K562 (cell line): ENCODE measurements around the gene PRPF38A. TPM values are rescaled to one million over a fixed set of nuclear protein-coding genes. Genes with fewer than 3 reads are reported as not detected.

Source experiments
- ATAC-seq: fragments of 200-7000 bp; cut with Tn5 transposase; 3 replicates; pipeline ENCODE4 v1.9.1; 2020; ENCODE audit warnings: moderate library complexity
- BruUV-seq: library from RNA; stranded (reverse); fragments of 400-500 nt; replicated peaks from 2 replicates; lab custom pipeline; 2021; lab: Mats Ljungman, UMichigan
- CTCF ChIA-PET: fragments of 300-600 bp; formaldehyde crosslinking; extraction: SDS; loops from one replicate; lab custom pipeline; 2021; ENCODE audit warnings: low intra/inter-chr PET ratio; lab: Yijun Ruan, JAX
- POLR2A ChIA-PET: fragments of 300-600, 350-650 bp; sonication (Branson Sonifier 250); formaldehyde crosslinking; extraction: SDS; loops from one replicate; lab custom pipeline; 2021; ENCODE audit warnings: antibody characterized with exemption, inconsistent platforms; lab: Yijun Ruan, JAX
- DNase-seq, 4 experiments: peaks; one replicate each; pipeline versions ENCODE4 v3.0.0 to v3.0.0-alpha.2; 2011 to 2018; ENCODE audit warnings: low spot score in 3 of 4, mixed read lengths in 3 of 4; ENCODE audit errors: extremely low read depth in 1 of 4
- FAIRE-seq: peaks from 2 replicates; lab custom pipeline; 2011; peaks lifted over from hg19 to GRCh38; lab: Jason Lieb, UNC
- H2AFZ ChIP-seq: 2 replicates; pipeline ENCODE4 v1.6.0; 2011; ENCODE audit warnings: low read depth, low read length, control low read depth, inconsistent platforms
- H3K27ac ChIP-seq: fragments of 200-600 bp; 3 replicates; pipeline ENCODE4 v1.8.0; 2011; ENCODE audit warnings: low read depth, mild to moderate bottlenecking, control low read depth, inconsistent platforms, low read length, moderate library complexity, mixed read lengths; ENCODE audit errors: extremely low read depth
- H3K27me3 ChIP-seq, 2 experiments: fragments of 300-600 bp in 1 of 2; 2 replicates in 1 of 2; 3 replicates in 1 of 2; pipeline versions ENCODE4 v1.6.0 to v1.8.0; 2011; ENCODE audit warnings: inconsistent platforms in 2 of 2, low read length in 2 of 2, mild to moderate bottlenecking in 1 of 2, mixed read lengths in 1 of 2, moderate library complexity in 1 of 2; ENCODE audit not compliant: control insufficient read depth in 2 of 2, insufficient read depth in 2 of 2
- H3K36me3 ChIP-seq: fragments of 300-600 bp; 3 replicates; pipeline ENCODE4 v1.8.0; 2011; ENCODE audit warnings: mild to moderate bottlenecking, low read length, inconsistent platforms; ENCODE audit not compliant: control insufficient read depth, insufficient read depth
- H3K4me1 ChIP-seq, 2 experiments: fragments of 200-600 bp in 1 of 2; replicated peaks in 1 of 2; 2 replicates in 1 of 2; 3 replicates in 1 of 2; pipeline versions ENCODE4 v1.5.1 to v1.8.0; 2011; ENCODE audit warnings: inconsistent platforms in 2 of 2, low read length in 2 of 2, mild to moderate bottlenecking in 1 of 2, mixed read lengths in 1 of 2, moderate library complexity in 1 of 2; ENCODE audit not compliant: control insufficient read depth in 2 of 2, insufficient read depth in 2 of 2
- H3K4me2 ChIP-seq: 2 replicates; pipeline ENCODE4 v1.6.1; 2011; ENCODE audit warnings: low read length, control low read depth, inconsistent platforms, mixed read lengths; ENCODE audit not compliant: insufficient read depth
- H3K4me3 ChIP-seq: fragments of 200-600 bp; sonication (generic), shearing (Covaris generic); 2 replicates; pipeline ENCODE4 v1.5.1; 2016; ENCODE audit warnings: control low read depth, inconsistent platforms
- H3K79me2 ChIP-seq: fragments of 200-600 bp; 3 replicates; pipeline ENCODE4 v1.8.0; 2011; ENCODE audit warnings: low read length, inconsistent platforms; ENCODE audit not compliant: control insufficient read depth, insufficient read depth
- H3K9ac ChIP-seq, 2 experiments: 2 replicates each; pipeline versions ENCODE4 v1.6.0 to v1.6.1; 2011; ENCODE audit warnings: low read depth in 2 of 2, low read length in 2 of 2, control low read depth in 1 of 2, inconsistent platforms in 1 of 2, mild to moderate bottlenecking in 1 of 2, mixed read lengths in 1 of 2; ENCODE audit not compliant: insufficient read depth in 1 of 2
- H3K9me1 ChIP-seq: one replicate; pipeline ENCODE4 v1.6.0; 2011; ENCODE audit warnings: inconsistent platforms, mild to moderate bottlenecking, low read length, moderate library complexity; ENCODE audit not compliant: control insufficient read depth, insufficient read depth
- H3K9me3 ChIP-seq: replicated peaks from 2 replicates; pipeline ENCODE4 v1.5.1; 2011; ENCODE audit warnings: low read depth, low read length, inconsistent platforms; ENCODE audit not compliant: control insufficient read depth, insufficient read depth
- H4K20me1 ChIP-seq: replicated peaks from 2 replicates; pipeline ENCODE4 v1.6.1; 2011; ENCODE audit warnings: low read length, inconsistent platforms, mixed read lengths; ENCODE audit not compliant: control insufficient read depth, insufficient read depth
- BCOR ChIP-seq: fragments of 450-650 bp; IDR thresholded peaks from 2 replicates; pipeline ENCODE4 v1.6.1; 2016
- FOXP4 ChIP-seq: sonication (generic); formaldehyde crosslinking; IDR thresholded peaks from 2 replicates; pipeline ENCODE4 v1.8.0; 2022; ENCODE audit warnings: mild to moderate bottlenecking, missing genetic modification reagents, borderline replicate concordance
- ILF3 ChIP-seq: fragments of 450-650 bp; IDR thresholded peaks from 2 replicates; pipeline ENCODE4 v1.6.1; 2018; ENCODE audit warnings: antibody characterized with exemption, mild to moderate bottlenecking, moderate library complexity, borderline replicate concordance
- KAT7 ChIP-seq: sonication (generic); formaldehyde crosslinking; IDR thresholded peaks from 2 replicates; pipeline ENCODE4 v1.8.0; 2022; ENCODE audit warnings: missing genetic modification reagents, mild to moderate bottlenecking, borderline replicate concordance
- NKRF ChIP-seq: fragments of 450-650 bp; IDR thresholded peaks from 2 replicates; pipeline ENCODE4 v1.6.1; 2016; ENCODE audit warnings: borderline replicate concordance
- NR1H2 ChIP-seq: sonication (generic); formaldehyde crosslinking; IDR thresholded peaks from 2 replicates; pipeline ENCODE4 v1.4.0; 2020; ENCODE audit warnings: mild to moderate bottlenecking, missing genetic modification reagents
- POU5F1 ChIP-seq: fragments of 150-350 bp; IDR thresholded peaks from 2 replicates; pipeline ENCODE4 v1.6.1; 2014; ENCODE audit warnings: borderline replicate concordance, low read length, low read depth, mild to moderate bottlenecking; ENCODE audit not compliant: partially characterized antibody
- TAF9B ChIP-seq: fragments of 450-650 bp; IDR thresholded peaks from 2 replicates; pipeline ENCODE4 v1.6.1; 2018; ENCODE audit warnings: mild to moderate bottlenecking; ENCODE audit not compliant: partially characterized antibody
- ZBTB49 ChIP-seq: sonication (generic); formaldehyde crosslinking; IDR thresholded peaks from 2 replicates; pipeline ENCODE4 v1.8.0; 2022; ENCODE audit warnings: missing genetic modification reagents, mild to moderate bottlenecking, borderline replicate concordance
- ZNF124 ChIP-seq: sonication (generic); formaldehyde crosslinking; IDR thresholded peaks from 2 replicates; pipeline ENCODE4 v1.8.1; 2022; ENCODE audit warnings: missing genetic modification reagents
- ZNF507 ChIP-seq: conservative IDR thresholded peaks from 2 replicates; pipeline ENCODE4 v1.6.1; 2017; ENCODE audit warnings: missing genetic modification characterization, missing compliant biosample characterization
- WGBS: fragments of 100-300 bp; shearing (Covaris generic); methylation state at CpG from one replicate; pipeline ENCODE4 v1.1.6; 2016; ENCODE audit warnings: low coverage, mixed read lengths; ENCODE audit not compliant: insufficient coverage; ENCODE audit errors: missing lambda C conversion rate; 5-methylcytosine and 5-hydroxymethylcytosine counted together
- in situ Hi-C: fragments of 300-500 bp; cut with MboI; formaldehyde crosslinking; loops from 4 replicates; pipeline ENCODE4 v1.15.0; 2018; ENCODE audit warnings: inconsistent platforms, mixed read lengths
- intact Hi-C: fragments of 100-400 bp; cut with micrococcal nuclease; formaldehyde crosslinking; loops from 2 replicates; pipeline ENCODE4 v1.14.2; 2022
- polyA plus RNA-seq, 8 experiments: library from polyadenylated mRNA; depleted of rRNA in 4 of 8; stranded (reverse) in 5 of 8; unstranded in 3 of 8; fragments of >200 nt; fragmentation: Nextera tagmentation in 2 of 8; fragmentation: Illumina TruSeq in 1 of 8; extraction: Ambion mirVana in 2 of 8; extraction: Trizol in 1 of 8; gene quantifications; 2 replicates each; pipeline versions ENCODE4 v1.2.1 to v1.2.3, GENCODE V29; 2011 to 2014; ENCODE audit warnings: inconsistent platforms in 1 of 8, missing spikeins in 1 of 8
- total RNA-seq, 7 experiments: library from RNA; depleted of rRNA in 6 of 7; stranded (reverse); fragments of >200 nt in 6 of 7; fragmentation: Illumina TruSeq in 2 of 7; extraction: Trizol in 2 of 7; gene quantifications; 2 replicates each; pipeline versions ENCODE4 v1.2.1 to v1.2.3, GENCODE V29; 2011 to 2021; ENCODE audit warnings: low replicate concordance in 1 of 7

Gene PRPF38A
- total and polyA plus RNA-seq, 9 of the 15 experiments (the other 6 are each of a cell fraction or from before 2014, with no cell fraction given) = 53.6 to 198 (median 89.2) TPM

- Histone ChIP-seq H3K9me1 (no peaks in the 10 kb centered on the region), H3K4me2 (no peak overlapping the region), H3K9ac (no peak overlapping the region), H3K79me2 (no peaks in the 10 kb centered on the region), H2AFZ (no peak overlapping the region), H3K27me3 (no peaks in the 10 kb centered on the region), H3K9me3 (no peaks in the 10 kb centered on the region), H3K27ac (no peak overlapping the region), H3K36me3 (peaks cover 13% of the 10 kb centered on the region; the same call in 1 of the 3 replicates), H3K4me1 (no peaks in the 10 kb centered on the region), H4K20me1 (no peaks in the 10 kb centered on the region), H3K4me3 (no peak overlapping the region)
- CTCF ChIA-PET = no interaction called here
- in situ Hi-C loops = no loop called here
- ATAC-seq = no peak
- DNase-seq = no peak
- BruUV-seq = no TSS peak
- WGBS = no CpG with 5 or more reads among the region's 1 CpG
- intact Hi-C loops = no loop called here
- POLR2A ChIA-PET = interaction anchor here (1.1 kb wide), 1 partner anchor 14 kb away, joined by 5 read pairs; no protein-coding TSS in a partner anchor
- no peak for FAIRE-seq
- TF ChIP-seq ZBTB49 (CRISPR knock-in tag) (no peak), ZNF507 (no peak), NR1H2 (CRISPR knock-in tag) (no peak), FOXP4 (CRISPR knock-in tag) (no peak), TAF9B (no peak), BCOR (no peak), KAT7 (CRISPR knock-in tag) (no peak), POU5F1 (no peak), NKRF (no peak), ILF3 (no peak), ZNF124 (CRISPR knock-in tag) (no peak)
Measured at GRCh38 chr1:52461821-52462220, 57.4 kb downstream of the PRPF38A start.
